ENCODE measurements around the gene CARS2. TPM values are rescaled to one million over a fixed set of nuclear protein-coding genes. Genes with fewer than 3 reads are reported as not detected.

Gene CARS2
- total RNA-seq, 2 experiments from 2014 or later: 51.8 to 53.5 TPM

DNA sequence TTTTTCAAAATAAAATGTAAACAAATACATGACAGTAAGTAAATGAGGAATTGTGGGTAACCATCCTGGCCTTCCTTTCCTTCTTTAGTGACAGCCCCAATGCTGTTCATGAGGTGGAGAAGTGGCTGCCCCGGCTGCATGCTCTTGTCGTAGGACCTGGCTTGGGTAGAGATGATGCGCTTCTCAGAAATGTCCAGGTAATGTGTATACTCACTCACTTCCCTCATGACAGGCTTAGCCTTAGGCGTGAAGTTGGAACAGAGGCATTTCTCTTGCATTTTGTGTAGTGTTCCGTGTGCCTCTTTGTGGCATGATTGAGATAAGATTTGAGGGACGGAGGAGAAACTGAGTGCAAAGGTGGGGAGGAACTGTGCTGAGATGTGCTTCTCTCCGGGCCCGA is 78.6 kb downstream of the CARS2 start:
- CTCF ChIA-PET: no interaction called here
- POLR2A ChIA-PET: no interaction called here
- Mint-ChIP-seq H3K27me3 (no peaks in the 10 kb centered on the region), H3K4me1 (peaks cover 32% of the 10 kb centered on the region), H3K9me3 (no peaks in the 10 kb centered on the region), H3K4me3 (no peak overlapping the region), H3K36me3 (ENCODE audit: low read depth) (peaks cover 43% of the 10 kb centered on the region), H3K27ac (no peak overlapping the region)
- DNase-seq: no peak

DNA sequence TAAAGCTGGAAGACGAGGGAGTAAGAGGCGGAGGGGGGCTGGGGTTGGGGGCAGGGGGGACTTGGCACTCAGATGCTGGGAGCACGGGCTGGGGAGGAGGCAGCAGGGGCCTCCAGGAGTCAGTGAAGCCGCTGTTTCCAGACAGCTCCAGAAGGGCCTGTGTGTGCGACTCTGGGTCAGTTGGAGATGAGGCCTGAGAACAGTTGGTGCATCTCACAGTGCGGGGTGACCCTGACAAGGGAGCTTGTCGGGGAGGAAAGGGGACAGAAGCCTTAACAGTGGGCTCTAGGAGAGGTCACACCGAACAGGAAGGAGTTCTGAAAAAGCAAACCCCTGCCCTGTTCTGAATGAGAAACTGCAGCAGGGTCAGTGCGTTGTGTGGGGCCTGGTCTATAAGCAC is 79.4 kb downstream of the CARS2 start:
- H3K4me1 Mint-ChIP-seq: peaks cover 32% of the 10 kb centered on the region
- no peak overlapping the region for H3K27ac Mint-ChIP-seq
- no peak for DNase-seq
- POLR2A ChIA-PET: no interaction called here
- peaks cover 39% of the 10 kb centered on the region for H3K36me3 Mint-ChIP-seq (ENCODE audit: low read depth)
- CTCF ChIA-PET: no interaction called here
- H3K4me3 Mint-ChIP-seq: no peak overlapping the region
- no peaks in the 10 kb centered on the region for H3K9me3 Mint-ChIP-seq
- no peaks in the 10 kb centered on the region for H3K27me3 Mint-ChIP-seq

DNA sequence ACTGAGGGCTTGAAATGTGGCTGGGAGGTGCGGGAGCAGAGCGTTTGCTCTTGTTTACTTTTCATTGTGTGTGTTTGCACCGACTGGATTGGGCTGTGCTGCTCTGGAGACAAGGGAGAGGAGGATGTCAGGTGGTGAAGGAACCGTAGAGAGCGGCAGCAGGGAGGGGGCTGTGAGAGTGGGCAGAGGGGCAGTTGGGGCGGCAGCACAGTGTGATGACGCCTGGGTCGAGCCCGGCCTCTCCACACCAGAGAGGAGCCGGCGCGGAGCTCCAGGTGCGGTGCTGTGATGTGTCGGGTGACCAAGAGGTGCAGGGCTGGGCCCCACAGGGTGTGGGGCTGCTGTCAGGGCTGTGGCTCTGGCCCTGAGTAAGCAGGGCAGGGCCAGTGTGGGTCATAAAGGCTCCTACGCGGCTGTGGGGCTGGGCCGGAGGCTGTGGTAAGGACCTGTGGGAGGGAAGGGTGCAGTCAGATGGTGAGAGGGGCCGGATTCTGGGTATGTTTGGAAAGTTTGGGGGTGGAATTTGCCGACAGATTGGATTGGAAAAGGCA is 80.1 kb downstream of the CARS2 start:
- H3K4me3 Mint-ChIP-seq: no peak overlapping the region
- H3K4me1 Mint-ChIP-seq: peaks cover 29% of the 10 kb centered on the region
- H3K9me3 Mint-ChIP-seq: no peaks in the 10 kb centered on the region
- ChIA-PET POLR2A (no interaction called here), CTCF (no interaction called here)
- no peaks in the 10 kb centered on the region for H3K27me3 Mint-ChIP-seq
- peak overlapping the region; percentile 11 for H3K27ac Mint-ChIP-seq
- DNase-seq: no peak
- peaks cover 34% of the 10 kb centered on the region for H3K36me3 Mint-ChIP-seq (ENCODE audit: low read depth)

DNA sequence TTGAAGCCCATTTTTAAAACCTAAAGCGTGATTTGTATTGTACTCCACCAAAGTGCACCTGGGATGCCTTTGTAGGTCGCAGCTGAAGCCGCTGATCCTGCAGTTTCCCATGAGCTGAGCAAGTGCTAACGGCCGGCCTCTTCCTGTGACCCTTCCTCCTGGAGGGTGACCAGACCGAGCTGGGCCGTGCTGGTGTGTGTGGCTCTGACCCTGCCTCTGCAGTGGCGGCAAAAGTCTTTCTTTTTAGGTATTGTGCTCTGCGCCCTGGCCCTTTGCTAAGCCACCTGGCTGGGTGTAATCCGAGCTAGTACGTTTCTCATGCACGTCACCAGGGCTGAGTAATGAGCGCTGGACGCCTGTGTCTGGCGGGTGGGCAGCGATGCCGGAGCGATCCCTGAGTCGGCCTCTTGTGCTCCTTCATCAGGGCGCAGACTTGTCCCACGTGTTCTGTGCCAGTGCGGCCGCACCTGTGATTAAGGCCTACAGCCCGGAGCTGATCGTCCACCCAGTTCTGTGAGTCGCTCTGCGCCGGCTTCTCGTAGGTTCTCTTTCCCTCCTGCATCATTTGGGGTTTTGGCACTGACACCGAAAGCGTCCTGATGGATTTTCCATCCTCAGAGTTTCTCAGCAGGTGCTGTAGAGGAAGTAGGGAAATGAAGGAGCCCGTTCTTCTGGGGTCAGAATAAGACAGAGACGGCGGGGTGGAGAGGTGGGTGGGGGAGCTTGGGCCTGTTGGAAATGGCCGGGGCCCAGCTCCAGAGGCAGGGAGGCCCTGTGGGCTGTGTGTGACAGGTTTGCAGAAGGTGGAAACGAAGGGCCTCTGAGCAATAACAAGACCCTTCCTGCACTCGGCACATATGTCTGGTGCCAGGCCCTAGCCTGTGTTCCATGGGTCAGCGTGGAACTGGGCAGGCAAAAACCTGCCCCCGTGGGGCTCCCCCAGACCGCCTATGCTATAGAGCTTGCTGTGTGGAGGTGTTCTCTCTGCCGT is 80.9 kb downstream of the CARS2 start:
- Mint-ChIP-seq H3K4me1 (peaks cover 24% of the 10 kb centered on the region), H3K9me3 (no peaks in the 10 kb centered on the region), H3K36me3 (ENCODE audit: low read depth) (peaks cover 31% of the 10 kb centered on the region), H3K27me3 (no peaks in the 10 kb centered on the region), H3K4me3 (no peak overlapping the region), H3K27ac (no peak overlapping the region)
- DNase-seq: no peak
- ChIA-PET CTCF (no interaction called here), POLR2A (no interaction called here)

DNA sequence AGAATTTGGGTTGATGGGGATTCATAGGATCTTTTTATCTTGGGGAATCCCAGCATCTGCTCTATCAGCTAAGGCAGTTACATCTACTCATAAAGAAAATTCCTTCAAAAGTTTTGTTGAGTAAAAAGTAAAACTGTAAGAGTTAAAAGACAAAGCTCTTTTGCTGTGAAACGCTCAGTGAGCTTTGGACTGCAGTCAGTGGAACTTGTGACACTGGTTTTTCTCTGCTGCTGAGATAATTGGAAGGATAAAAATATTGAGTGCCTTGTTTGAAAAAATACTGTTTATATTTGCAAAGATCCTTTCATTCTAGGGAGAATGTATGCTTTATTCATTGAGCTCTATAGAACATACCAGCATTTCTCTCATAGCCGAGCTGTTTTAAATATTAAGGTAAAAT is 85.3 kb downstream of the CARS2 start:
- CTCF ChIA-PET: interaction anchor here (0.9 to 1.2 kb wide), 4 partner anchors 10 to 165 kb away, joined by 3 to 4 read pairs (median 3); no protein-coding TSS in a partner anchor
- Mint-ChIP-seq H3K4me1 (peaks cover 30% of the 10 kb centered on the region), H3K4me3 (no peak overlapping the region), H3K36me3 (ENCODE audit: low read depth) (peaks cover 15% of the 10 kb centered on the region), H3K27ac (no peak overlapping the region), H3K27me3 (no peaks in the 10 kb centered on the region), H3K9me3 (no peaks in the 10 kb centered on the region)
- POLR2A ChIA-PET: no interaction called here
- DNase-seq: no peak

DNA sequence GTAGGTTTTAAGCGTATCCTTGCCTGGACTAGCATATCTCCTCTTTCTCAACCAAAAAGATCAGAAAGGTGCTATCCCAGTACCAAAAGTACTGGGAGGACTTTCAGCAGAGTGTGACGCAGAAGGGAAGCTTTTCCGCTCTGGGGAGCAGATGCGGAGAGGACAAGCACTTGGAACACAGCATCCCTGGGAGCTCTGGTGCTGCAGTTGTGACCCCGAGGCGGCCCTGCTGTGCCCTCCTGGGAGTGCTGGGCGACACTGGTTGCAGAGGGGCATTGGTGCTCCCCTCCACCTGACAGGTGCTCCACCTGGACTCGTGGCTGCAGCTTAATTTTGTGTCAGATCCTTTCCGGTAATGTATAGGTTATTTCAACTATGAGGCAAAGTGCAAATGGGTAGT is 87.1 kb downstream of the CARS2 start:
- Mint-ChIP-seq H3K4me1 (peaks cover 32% of the 10 kb centered on the region), H3K27me3 (no peaks in the 10 kb centered on the region), H3K36me3 (ENCODE audit: low read depth) (peaks cover 21% of the 10 kb centered on the region), H3K9me3 (peaks cover 2% of the 10 kb centered on the region), H3K27ac (no peak overlapping the region), H3K4me3 (no peak overlapping the region)
- ChIA-PET CTCF (interaction anchor here (0.9 to 1.7 kb wide), 5 partner anchors 11 to 163 kb away, joined by 3 to 11 read pairs (median 3); no protein-coding TSS in a partner anchor), POLR2A (interaction anchor here (1.3 to 4.2 kb wide), 2 partner anchors 94 to 97 kb away, joined by 5 to 45 read pairs; partner anchors contain the start of gene ING1)
- DNase-seq: no peak

DNA sequence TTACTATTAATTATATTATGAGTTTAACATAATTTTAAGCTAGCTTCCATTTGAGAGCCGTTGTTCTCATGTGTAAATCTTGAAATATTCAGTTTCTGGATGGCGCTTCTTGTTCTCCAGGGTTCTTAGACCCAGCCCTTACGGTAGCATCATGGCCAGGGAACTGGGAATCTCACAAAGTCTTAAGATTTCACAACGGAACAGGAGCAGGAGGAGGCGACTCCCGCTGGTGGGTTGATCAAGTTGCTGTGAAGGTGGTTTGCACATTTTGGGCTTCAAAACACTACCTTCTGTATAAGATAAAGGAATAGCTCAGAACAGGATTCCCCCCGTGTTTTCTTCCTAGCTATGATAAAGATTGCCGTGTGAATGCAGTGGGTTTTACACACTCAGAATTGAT is 87.7 kb downstream of the CARS2 start:
- DNase-seq: no peak
- ChIA-PET POLR2A (interaction anchor here (1.3 to 4.2 kb wide), 2 partner anchors 94 to 97 kb away, joined by 5 to 45 read pairs; partner anchors contain the start of gene ING1), CTCF (interaction anchor here (0.9 to 1.7 kb wide), 5 partner anchors 12 to 163 kb away, joined by 3 to 11 read pairs (median 3); no protein-coding TSS in a partner anchor)
- peaks cover 32% of the 10 kb centered on the region for H3K4me1 Mint-ChIP-seq
- no peak overlapping the region for H3K4me3 Mint-ChIP-seq
- peaks cover 4% of the 10 kb centered on the region for H3K9me3 Mint-ChIP-seq
- H3K27ac Mint-ChIP-seq: no peak overlapping the region
- H3K36me3 Mint-ChIP-seq (ENCODE audit: low read depth): peaks cover 21% of the 10 kb centered on the region
- H3K27me3 Mint-ChIP-seq: no peaks in the 10 kb centered on the region

DNA sequence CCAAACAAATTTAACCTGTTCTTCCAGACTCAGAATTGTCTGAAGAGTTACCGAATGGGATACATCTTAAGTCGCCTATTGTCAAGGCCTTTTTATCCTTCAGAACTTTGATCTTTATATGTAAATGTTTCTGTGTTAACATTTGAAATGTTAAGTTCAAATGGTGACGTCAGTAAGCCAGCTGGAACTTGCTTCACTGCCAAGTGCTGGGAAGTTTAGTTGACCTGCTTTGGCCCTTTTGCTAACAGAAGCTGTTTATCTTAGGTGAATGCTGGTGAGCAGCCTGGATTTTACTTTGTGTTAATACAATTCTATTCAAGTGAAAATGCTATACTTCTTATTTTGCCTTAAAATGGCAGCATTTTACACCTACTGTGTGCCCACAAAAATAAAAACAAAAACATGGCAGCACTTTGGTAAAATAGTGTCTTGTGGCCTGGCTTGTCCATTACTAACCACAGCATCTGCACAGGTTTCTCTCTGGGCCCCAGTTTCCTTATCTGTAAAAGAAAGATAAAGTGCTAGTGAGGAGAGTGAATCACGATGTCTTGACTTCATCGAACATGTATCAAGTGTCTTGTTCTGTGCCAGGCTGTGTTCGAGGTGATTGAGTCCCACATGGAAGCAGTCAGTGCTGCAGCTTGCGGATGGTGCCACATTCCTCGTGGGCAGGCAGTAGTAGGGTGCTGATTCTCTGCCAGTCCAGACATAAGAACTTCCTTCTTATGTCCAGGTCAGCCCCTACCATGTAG is 88.4 kb downstream of the CARS2 start:
- peaks cover 32% of the 10 kb centered on the region for H3K4me1 Mint-ChIP-seq
- peak overlapping the region; percentile 10 for H3K4me3 Mint-ChIP-seq
- ChIA-PET POLR2A (interaction anchor here (1.3 to 4.2 kb wide), 5 partner anchors 13 to 98 kb away, joined by 5 to 45 read pairs (median 7); partner anchors contain the start of genes CARS2 and ING1), CTCF (interaction anchor here (1.1 to 1.7 kb wide), 5 partner anchors 12 to 162 kb away, joined by 3 to 11 read pairs (median 3); no protein-coding TSS in a partner anchor)
- peaks cover 16% of the 10 kb centered on the region for H3K36me3 Mint-ChIP-seq (ENCODE audit: low read depth)
- H3K27me3 Mint-ChIP-seq: no peaks in the 10 kb centered on the region
- H3K27ac Mint-ChIP-seq: no peak overlapping the region
- peaks cover 4% of the 10 kb centered on the region for H3K9me3 Mint-ChIP-seq
- DNase-seq: no peak

DNA sequence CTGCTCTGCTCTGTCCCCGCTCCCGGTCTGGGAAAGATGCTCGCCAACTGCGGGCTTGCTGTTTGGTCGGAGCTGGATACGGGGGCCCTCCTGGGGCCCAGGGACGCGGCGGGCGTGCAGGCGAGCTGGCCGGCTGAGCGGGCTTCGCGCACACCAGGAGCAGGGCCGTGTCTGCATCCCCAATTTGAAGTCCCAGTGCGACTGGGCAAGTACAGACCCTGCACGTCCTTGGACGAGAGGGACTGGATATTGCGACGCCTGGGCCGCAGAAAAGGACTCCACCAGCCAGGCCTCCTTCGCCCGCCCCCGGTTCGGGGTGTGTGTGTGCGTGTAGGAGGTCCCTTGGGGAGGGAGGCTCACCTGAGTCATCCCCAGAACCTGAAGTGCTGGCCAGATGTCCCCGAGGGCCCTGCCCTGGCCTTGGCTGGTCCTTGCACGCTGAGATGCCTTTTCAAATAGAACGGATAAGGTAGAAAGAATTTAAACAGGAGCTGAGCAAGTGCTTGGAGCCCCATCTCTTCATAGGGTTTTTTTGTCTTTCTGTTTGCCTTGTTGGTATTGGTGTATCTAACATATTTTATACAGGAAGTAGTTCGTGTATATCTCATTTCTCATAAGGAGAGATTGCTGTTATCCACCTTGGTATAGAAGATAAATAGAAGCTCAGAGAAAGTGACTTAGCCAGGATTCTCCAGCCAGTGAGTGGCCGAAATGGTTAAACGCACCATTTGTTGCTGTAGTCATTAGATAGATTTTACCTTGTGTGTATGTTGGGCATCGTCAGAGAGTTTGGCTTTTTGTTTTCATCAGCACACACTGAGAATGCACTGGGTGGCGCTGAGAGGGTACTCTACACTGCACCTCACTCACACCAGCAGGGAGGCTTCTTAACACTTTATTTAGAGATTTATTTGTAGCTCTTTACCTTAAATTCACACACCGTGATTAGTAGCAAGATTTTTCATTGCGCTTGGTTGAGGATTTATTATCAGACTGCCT is 89.5 kb downstream of the CARS2 start:
- CTCF ChIA-PET: interaction anchor here (0.8 to 2.0 kb wide), 4 partner anchors 23 to 299 kb away, joined by 3 to 8 read pairs (median 6); partner anchors contain the start of gene ANKRD10
- H3K27ac Mint-ChIP-seq: peak overlapping the region; percentile 76
- H3K4me3 Mint-ChIP-seq: peak overlapping the region; percentile 93
- DNase-seq: peak; percentile 51
- H3K36me3 Mint-ChIP-seq (ENCODE audit: low read depth): peaks cover 14% of the 10 kb centered on the region
- H3K27me3 Mint-ChIP-seq: no peaks in the 10 kb centered on the region
- peaks cover 4% of the 10 kb centered on the region for H3K9me3 Mint-ChIP-seq
- H3K4me1 Mint-ChIP-seq: peaks cover 34% of the 10 kb centered on the region
- POLR2A ChIA-PET: interaction anchor here (0.8 to 4.2 kb wide), 8 partner anchors 14 to 297 kb away, joined by 3 to 45 read pairs (median 7); partner anchors contain the start of genes CARS2 and ING1

DNA sequence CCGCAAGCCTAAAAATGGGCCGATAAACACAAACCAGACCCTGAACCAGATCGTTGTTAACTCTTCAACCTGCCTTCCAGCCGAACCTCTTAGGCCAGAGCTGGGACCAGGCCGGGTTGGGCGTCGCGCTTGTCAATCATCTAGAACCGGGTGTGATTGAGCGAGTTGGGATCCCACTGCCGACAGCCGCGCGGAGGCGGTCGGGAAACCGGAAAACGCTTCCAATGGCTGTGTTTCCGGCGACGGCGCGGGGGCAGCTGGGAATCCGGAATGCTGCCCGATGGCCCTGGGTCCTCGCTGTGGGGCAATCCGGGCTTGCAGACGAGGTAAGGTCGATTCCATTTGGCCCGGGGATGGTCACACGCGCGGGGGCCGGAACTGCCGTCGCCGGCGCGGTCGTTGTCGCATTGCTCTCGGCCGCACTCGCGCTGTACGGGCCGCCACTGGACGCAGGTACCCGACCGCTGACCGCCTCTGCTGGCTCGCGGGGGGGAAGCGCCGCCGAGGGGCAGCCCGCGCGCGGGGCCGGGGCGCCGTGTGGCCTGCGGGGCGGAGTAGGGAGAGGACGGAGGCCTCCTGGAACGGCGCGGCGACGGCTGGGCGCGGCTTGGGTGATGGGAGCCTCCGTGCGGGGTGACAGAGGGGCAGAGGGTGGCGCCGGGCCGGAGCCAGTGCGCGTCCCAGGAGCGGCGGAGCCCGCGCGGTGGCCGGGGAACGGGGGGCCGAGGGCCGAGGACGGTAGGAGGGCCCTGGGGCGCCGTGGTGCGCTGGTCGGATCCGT is 90.4 kb downstream of the CARS2 start, which contains the start of gene NAXD:
Gene NAXD, plus strand, starts transcription at position 224 of the 781 bp plus-strand sequence. Its CDS starts 57 bp downstream, at position 281.
- ChIA-PET CTCF (interaction anchor here (1.2 to 2.0 kb wide), 3 partner anchors 22 to 300 kb away, joined by 3 to 8 read pairs (median 3); partner anchors contain the start of gene ANKRD10), POLR2A (interaction anchor here (0.7 to 4.2 kb wide), 10 partner anchors 15 to 501 kb away, joined by 3 to 45 read pairs (median 6); partner anchors contain the start of genes CARS2, ING1 and RAB20)
- H3K9me3 Mint-ChIP-seq: peaks cover 4% of the 10 kb centered on the region
- H3K4me1 Mint-ChIP-seq: peaks cover 40% of the 10 kb centered on the region
- H3K36me3 Mint-ChIP-seq (ENCODE audit: low read depth): peaks cover 14% of the 10 kb centered on the region
- peak within 1 kb of the TSS; percentile 93 for H3K4me3 Mint-ChIP-seq
- no peaks in the 10 kb centered on the region for H3K27me3 Mint-ChIP-seq
- peak within 1 kb of the TSS; percentile 87 for H3K27ac Mint-ChIP-seq
- DNase-seq: peak; percentile 84

DNA sequence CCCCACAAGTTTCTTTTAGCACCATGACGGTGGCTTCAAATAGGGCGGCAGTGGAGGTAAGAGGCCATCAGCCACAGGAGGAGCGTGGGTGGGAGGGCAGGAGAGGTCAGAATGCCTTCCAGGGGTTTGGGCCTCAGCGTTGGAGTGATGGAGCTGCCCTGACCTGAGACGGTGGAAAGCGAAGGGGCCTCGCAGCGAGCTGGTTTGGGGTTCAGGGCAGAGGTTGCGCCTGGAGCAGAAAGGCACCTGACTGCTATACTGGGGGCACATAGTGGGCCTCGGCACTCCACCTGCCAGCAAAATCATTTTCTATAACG is 91.0 kb downstream of the CARS2 start:
- peak overlapping the region; percentile 93 for H3K4me3 Mint-ChIP-seq
- peak overlapping the region; percentile 87 for H3K27ac Mint-ChIP-seq
- POLR2A ChIA-PET: interaction anchor here (0.7 to 4.2 kb wide), 7 partner anchors 21 to 502 kb away, joined by 3 to 45 read pairs (median 3); partner anchors contain the start of genes ING1 and RAB20
- H3K27me3 Mint-ChIP-seq: no peaks in the 10 kb centered on the region
- DNase-seq: no peak
- H3K4me1 Mint-ChIP-seq: peaks cover 42% of the 10 kb centered on the region
- H3K36me3 Mint-ChIP-seq (ENCODE audit: low read depth): peaks cover 14% of the 10 kb centered on the region
- peaks cover 4% of the 10 kb centered on the region for H3K9me3 Mint-ChIP-seq
- CTCF ChIA-PET: interaction anchor here (1.2 to 2.0 kb wide), 2 partner anchors 21 to 159 kb away, joined by 3 to 8 read pairs; no protein-coding TSS in a partner anchor
